Measurements from ENCODE around the gene TNN. TPM values are rescaled to one million over a fixed set of nuclear protein-coding genes. Genes with fewer than 3 reads are reported as not detected.

Gene TNN
- total RNA-seq, 1 donor from 2014 or later: 0.08 TPM

GRCh38 chr1:175130649-175131045 lies 63.0 kb downstream of the TNN start:
- intact Hi-C loops (cut with DNase I): no loop called here
- no peak for ATAC-seq (ENCODE audit: poor library complexity)
- DNase-seq: no peak

GRCh38 chr1:175131095-175131494 lies 63.5 kb downstream of the TNN start:
- ATAC-seq (ENCODE audit: poor library complexity) (no peak), DNase-seq (no peak)
- intact Hi-C loops (cut with DNase I): no loop called here

GRCh38 chr1:175132436-175132835 lies 64.8 kb downstream of the TNN start:
- DNase-seq: no peak
- intact Hi-C loops (cut with DNase I): no loop called here
- ATAC-seq (ENCODE audit: poor library complexity): no peak

- intact Hi-C loops (cut with DNase I): no loop called here
- no peak for ATAC-seq (ENCODE audit: poor library complexity)
- DNase-seq: no peak
Observed at GRCh38 chr1:175133673-175134435, 66.2 kb downstream of the TNN start.

- intact Hi-C loops (cut with DNase I): no loop called here
- DNase-seq (no peak), ATAC-seq (ENCODE audit: poor library complexity) (no peak)
Observed at GRCh38 chr1:175134500-175134899, 66.9 kb downstream of the TNN start.

GRCh38 chr1:175136246-175136645 lies 68.6 kb downstream of the TNN start:
- intact Hi-C loops (cut with DNase I): no loop called here
- DNase-seq: no peak
- no peak for ATAC-seq (ENCODE audit: poor library complexity)

GRCh38 chr1:175137369-175137768 lies 69.7 kb downstream of the TNN start:
- ATAC-seq (ENCODE audit: poor library complexity): no peak
- intact Hi-C loops (cut with DNase I): no loop called here
- no peak for DNase-seq

GRCh38 chr1:175138579-175138978 lies 70.9 kb downstream of the TNN start:
- intact Hi-C loops (cut with DNase I): no loop called here
- ATAC-seq (ENCODE audit: poor library complexity) (no peak), DNase-seq (no peak)

- intact Hi-C loops (cut with DNase I): no loop called here
- DNase-seq: no peak
- no peak for ATAC-seq (ENCODE audit: poor library complexity)
Observed at GRCh38 chr1:175145899-175146528, 78.4 kb downstream of the TNN start.

- intact Hi-C loops (cut with DNase I): no loop called here
- DNase-seq (peak; percentile 82), ATAC-seq (ENCODE audit: poor library complexity) (peak; percentile 95)
Observed at GRCh38 chr1:175146529-175147213, 79.0 kb downstream of the TNN start.

- DNase-seq (no peak), ATAC-seq (ENCODE audit: poor library complexity) (no peak)
- intact Hi-C loops (cut with DNase I): no loop called here
Observed at GRCh38 chr1:175147569-175147968, 79.9 kb downstream of the TNN start.

- intact Hi-C loops (cut with DNase I): no loop called here
- no peak for ATAC-seq (ENCODE audit: poor library complexity)
Observed at GRCh38 chr1:175148068-175148467, 80.4 kb downstream of the TNN start.

GRCh38 chr1:175150596-175151319 lies 83.1 kb downstream of the TNN start:
- DNase-seq (no peak), ATAC-seq (ENCODE audit: poor library complexity) (no peak)
- intact Hi-C loops (cut with DNase I): loop anchor here (5.0 kb wide), 1 partner anchor 72 kb away; no protein-coding TSS in a partner anchor

More at GRCh38 chr1:175148068-175148467, 80.4 kb downstream of the TNN start:
- no peak for DNase-seq

- ATAC-seq (ENCODE audit: poor library complexity) (peak; percentile 58), DNase-seq (peak; percentile 52)
- intact Hi-C loops (cut with DNase I): loop anchor here (2.0 to 5.0 kb wide), 2 partner anchors 70 to 169 kb away; no protein-coding TSS in a partner anchor
Observed at GRCh38 chr1:175152006-175152652, 84.5 kb downstream of the TNN start.

GRCh38 chr1:175154629-175155472 lies 87.2 kb downstream of the TNN start:
- ATAC-seq (ENCODE audit: poor library complexity): peak; percentile 72
- DNase-seq: peak; percentile 83
- intact Hi-C loops (cut with DNase I): loop anchor here (5.0 kb wide), 1 partner anchor 67 kb away; no protein-coding TSS in a partner anchor

- peak; percentile 13 for ATAC-seq (ENCODE audit: poor library complexity)
- DNase-seq: no peak
- intact Hi-C loops (cut with DNase I): no loop called here
Observed at GRCh38 chr1:175155473-175155856, 87.8 kb downstream of the TNN start.

GRCh38 chr1:175155936-175156335 lies 88.3 kb downstream of the TNN start:
- intact Hi-C loops (cut with DNase I): no loop called here
- peak; percentile 26 for ATAC-seq (ENCODE audit: poor library complexity)
- DNase-seq: no peak

- no peak for ATAC-seq (ENCODE audit: poor library complexity)
- intact Hi-C loops (cut with DNase I): no loop called here
Observed at GRCh38 chr1:175157200-175157599, 89.6 kb downstream of the TNN start.

More at GRCh38 chr1:175157200-175157599, 89.6 kb downstream of the TNN start:
- DNase-seq: no peak
